GM12891 (cell line): ENCODE data around the gene GPS2.

Experiments used
- PAX5 ChIP-seq: IDR thresholded peaks from 2 replicates; pipeline ENCODE4 v1.6.1; 2011; ENCODE audit warnings: low read length, moderate library complexity, mild to moderate bottlenecking; ENCODE audit not compliant: insufficient read depth, severe bottlenecking
- POLR2A ChIP-seq: IDR thresholded peaks from 2 replicates; pipeline ENCODE4 v1.6.1; 2011; ENCODE audit warnings: low read depth, low read length, control low read depth
- POLR2AphosphoS5 ChIP-seq: IDR thresholded peaks from 2 replicates; pipeline ENCODE4 v1.6.1; 2011; ENCODE audit warnings: low read depth, low read length, control low read depth
- SPI1 ChIP-seq: IDR thresholded peaks from 2 replicates; pipeline ENCODE4 v1.6.1; 2011; ENCODE audit warnings: low read depth, low read length, control low read depth
- TAF1 ChIP-seq: IDR thresholded peaks from 2 replicates; pipeline ENCODE4 v1.6.1; 2011; ENCODE audit warnings: low read depth, low read length, control low read depth

DNA sequence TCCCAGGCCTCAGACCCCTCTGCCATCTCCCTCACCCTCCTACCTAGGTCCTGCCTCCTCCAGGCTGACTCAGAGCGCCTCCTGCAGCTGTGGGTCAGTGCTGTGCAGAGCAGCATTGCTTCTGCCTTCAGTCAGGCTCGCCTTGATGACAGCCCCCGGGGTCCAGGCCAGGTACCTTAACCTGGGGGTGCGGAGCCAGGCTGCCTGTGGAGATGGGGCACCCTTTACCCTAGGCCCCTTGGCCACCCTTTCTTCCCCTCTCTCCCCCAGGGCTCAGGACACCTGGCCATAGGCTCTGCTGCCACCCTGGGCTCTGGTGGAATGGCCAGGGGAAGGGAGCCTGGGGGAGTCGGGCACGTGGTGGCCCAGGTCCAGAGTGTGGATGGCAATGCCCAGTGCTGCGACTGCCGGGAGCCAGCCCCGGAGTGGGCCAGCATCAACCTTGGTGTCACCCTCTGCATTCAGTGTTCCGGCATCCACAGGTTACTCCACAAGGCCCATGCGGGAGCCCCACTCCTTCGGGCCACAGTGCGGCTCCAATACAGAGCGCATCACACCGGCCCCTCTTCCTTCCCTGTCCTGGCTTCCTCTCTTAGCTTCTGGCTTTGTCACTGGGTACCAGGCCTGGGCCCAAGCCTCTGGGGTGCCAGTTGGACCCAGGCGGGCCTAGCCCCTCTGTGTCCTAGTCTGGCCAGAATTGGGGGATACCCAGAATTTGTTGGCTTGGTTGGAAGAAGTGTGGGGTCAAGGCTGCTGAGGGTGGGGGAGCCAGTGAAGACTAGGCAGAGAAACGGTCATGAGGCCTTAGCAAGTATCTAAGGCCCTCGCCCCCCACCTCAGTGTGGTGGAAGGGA is 31.8 kb upstream of the GPS2 start:
- no peak for TF ChIP-seq POLR2A
- no peak for TF ChIP-seq POLR2AphosphoS5
- TF ChIP-seq PAX5, result no peak
- no peak for TF ChIP-seq TAF1
- TF ChIP-seq SPI1, result no peak
